Testis (tissue), 2 donors: Measurements from ENCODE around the gene POU4F1.

Experiments
- CTCF ChIP-seq, 3 experiments: fragments of 450-650 bp in 2 of 3; fragments of 200-600 bp in 1 of 3; sonication (generic) in 1 of 3; IDR thresholded peaks; one replicate each; pipeline ENCODE4 v1.5.1; 2016 to 2019; ENCODE audit warnings: antibody characterized with exemption in 3 of 3, mild to moderate bottlenecking in 2 of 3, moderate library complexity in 1 of 3
- POLR2A ChIP-seq: fragments of 450-650 bp; IDR thresholded peaks from one replicate; pipeline ENCODE4 v1.6.1; 2017; ENCODE audit warnings: antibody characterized with exemption, mild to moderate bottlenecking, moderate library complexity

DNA sequence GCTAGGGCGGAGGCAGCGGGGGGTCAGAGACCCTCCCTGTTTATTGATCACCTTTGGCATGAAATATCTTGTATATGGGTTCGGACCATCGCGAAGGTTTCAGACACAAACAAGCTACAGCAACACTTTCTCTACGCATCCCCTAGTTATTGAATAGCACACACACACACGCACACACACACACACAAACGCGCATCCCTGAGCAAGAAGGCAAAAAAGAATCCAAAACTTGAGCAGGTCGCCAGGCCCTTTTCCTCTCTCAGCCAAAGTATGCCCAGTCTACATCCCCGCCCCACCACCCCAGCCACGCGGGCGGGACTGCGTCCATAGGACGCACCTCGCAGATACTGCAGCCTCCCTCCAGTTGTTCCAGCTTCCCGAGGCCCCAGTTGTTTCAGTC is 16.0 kb downstream of the POU4F1 start:
- TF ChIP-seq CTCF (IDR thresholded peaks at IDR 0.05) (no peak), POLR2A (no peak)
